ENCODE results near the gene GRIK1.

The GRIK1 gene

GRCh38 chr21:29660047-29660720, 279.6 kb downstream of the GRIK1 start:
- DNase-seq = no peak

DNA sequence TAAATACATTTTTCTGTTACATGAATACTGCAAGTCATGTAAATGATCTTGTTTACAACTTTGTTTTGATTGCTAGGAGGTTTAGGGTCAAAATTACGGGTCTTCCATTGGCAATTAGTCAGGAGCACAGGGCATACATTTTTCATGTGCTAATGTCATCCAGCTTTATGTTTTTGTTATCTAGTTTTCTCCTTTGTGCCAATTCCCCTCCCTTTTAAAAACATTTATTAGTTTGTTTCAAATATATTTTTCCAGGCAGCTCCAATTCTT, 280.9 kb downstream of the GRIK1 start:
- no peak for DNase-seq

DNA sequence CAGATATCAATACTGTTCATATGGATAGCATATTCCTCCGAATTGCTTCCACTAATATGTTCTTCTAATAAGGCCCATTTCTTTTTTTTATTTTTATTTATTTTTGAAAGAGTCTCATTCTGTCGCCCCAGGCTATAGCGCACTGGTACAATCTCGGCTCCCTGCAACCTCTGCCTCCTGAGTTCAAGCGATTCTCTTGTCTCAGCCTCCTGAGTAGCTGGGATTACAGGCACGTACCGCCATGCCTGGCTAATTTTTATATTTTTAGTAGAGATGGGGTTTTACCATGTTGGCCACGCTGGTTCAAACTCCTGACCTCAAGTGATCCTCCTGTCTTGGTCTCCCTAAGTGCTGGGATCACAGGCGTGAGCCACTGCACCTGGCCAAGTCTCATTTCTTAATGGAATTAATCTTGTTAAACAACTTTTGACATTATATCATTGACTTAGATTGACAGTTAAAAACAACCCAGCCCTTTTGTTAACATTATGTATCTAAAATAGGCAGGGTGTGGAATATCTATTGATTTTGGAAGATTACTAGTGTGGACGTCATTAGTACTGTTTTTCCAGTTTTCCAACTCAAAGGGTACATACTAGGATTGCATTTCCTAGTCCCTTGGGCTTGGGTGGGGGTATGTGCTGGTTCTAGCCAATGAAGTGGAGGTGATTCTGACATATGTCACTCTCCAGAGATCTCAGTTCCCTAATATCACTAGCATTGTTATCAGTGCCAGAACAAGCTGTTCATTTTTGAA, 281.4 kb downstream of the GRIK1 start:
- no peak for DNase-seq

DNA sequence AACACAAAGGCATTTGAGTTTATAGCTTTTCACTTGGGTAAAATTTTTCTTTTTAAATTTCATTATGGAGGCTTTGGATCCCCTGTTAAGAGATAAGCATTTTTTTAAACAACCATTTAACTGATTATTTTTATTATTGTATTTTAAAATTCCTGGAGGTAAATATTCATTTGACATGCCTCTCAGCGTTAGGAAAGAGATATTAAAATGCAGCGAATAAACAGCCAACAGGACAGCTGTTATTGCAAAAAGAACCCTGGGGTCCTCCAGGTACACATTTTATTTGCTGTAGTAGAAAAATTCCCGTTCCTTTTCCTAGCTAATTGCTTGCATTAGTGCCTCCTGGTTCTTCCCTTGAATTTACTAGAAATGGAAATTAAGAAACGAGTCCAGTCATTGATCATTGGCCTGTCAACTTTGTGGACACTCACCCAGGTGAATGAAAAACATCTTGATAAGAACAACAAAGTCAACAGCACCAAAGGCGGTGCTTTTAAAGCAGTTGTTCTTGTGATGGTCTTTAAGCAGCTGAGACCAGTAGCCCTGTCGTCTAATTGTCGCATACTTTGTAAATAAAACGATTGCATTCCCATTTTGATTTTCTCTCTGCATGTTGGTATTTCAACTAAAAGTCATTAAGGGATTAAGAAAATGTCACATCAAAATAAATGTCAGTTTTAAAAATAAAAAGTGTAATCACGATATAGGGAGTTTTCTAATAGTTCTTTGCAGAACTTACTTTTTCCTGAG, 282.4 kb downstream of the GRIK1 start:
- no peak for DNase-seq

DNA sequence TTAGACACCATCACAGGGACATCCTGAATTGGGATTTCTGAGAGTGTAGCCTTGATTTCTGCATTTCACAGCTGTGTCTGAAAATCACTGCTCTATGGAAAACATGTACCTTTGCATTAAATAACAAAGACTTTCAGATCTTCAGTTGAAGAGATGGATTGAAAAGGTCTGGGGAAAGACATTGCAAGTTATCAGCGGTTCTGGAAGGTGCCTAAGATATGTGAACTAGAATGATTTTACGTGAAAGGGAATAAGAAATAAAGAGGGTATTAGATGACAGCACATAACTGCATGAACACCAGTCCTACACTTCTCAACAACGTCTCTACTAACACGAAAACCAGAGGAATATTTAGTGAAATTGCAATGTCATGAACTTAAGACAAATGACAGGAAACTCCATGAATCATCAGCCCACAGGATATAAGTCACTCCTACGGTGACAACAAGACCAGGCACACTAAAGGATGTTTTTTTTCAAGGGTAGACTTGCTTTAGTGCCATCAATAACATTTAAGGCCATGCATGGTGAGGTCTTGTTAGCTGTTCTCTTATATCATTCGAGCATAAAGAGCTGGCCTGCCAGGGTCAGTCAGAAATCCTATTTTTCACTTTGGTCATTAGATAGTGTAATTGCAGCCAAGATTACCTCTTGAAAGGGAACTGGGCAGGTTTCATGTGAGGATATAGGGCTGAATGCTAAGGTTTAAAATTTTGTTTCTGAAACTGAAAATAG, 283.1 kb downstream of the GRIK1 start:
- DNase-seq = no peak

- no peak for DNase-seq
These were observed 284.2 kb downstream of the GRIK1 start for GRCh38 chr21:29655577-29655976.

DNA sequence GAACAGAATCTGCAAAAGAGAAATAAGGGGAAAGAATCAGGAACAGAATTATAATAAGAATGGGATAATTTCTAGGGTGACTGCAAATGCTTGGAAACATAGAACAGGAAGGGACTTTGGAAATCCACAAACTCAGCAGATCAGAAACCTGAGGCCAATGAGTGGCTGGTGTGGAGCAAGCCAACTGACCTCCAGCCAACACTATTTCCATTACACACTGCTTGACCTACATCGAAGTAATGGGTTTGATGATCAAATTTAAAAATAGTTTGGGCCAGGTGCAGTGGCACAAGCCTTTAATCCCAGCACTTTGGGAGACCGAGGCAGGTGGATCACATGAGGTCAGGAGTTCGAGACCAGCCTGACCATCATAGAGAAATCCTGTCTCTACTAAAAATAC, 284.9 kb downstream of the GRIK1 start:
- no peak for DNase-seq

GRCh38 chr21:29654203-29654602, 285.6 kb downstream of the GRIK1 start:
- no peak for DNase-seq

DNA sequence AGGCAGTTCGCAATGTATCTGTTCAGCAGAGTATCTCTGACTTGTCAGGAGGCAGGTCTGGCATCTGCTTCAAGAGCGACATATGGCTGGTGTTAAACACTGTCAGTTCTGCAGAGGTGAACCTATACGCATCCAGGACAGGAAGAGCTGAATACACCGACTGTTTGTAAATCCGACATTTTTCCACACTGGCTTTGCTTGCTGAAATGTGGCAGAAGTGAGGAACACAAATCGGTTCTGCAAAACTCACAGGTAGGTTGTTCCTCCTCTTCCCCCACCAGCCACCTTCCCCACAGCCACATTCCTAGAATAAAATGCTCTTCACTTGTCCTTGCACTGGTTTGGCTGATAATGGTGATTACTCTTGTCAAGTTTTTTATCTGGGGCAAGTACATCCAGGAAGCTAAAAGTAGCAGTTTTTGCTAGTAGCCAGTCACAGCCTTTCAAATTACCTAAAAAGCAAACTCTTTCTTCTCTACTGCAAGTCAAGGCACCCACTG, 289.2 kb downstream of the GRIK1 start:
- no peak for DNase-seq

- DNase-seq = no peak
These were observed 290.4 kb downstream of the GRIK1 start for GRCh38 chr21:29649406-29649814.

- no peak for DNase-seq
These were observed 291.0 kb downstream of the GRIK1 start for GRCh38 chr21:29648710-29649240.

DNA sequence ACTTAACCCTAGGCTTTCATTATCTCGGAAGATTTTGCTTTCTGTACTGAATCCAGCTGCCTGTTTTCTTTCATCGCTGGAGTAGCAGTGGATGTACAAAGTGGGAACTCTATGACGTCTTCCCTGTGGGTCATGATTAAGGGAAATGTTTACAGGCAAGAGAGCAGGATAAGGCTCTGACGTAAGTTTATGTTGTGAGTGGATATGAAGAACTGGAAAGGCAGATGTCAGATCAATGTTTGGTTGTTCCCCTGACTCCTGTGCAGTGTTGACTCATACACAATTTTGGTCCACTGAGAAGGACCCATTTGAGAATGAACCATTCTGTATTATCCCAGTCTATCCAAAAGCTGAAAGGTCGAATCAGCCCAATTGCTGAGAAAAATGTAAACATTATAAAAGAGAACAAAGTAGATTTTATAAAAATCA, 292.4 kb downstream of the GRIK1 start:
- no peak for DNase-seq

DNA sequence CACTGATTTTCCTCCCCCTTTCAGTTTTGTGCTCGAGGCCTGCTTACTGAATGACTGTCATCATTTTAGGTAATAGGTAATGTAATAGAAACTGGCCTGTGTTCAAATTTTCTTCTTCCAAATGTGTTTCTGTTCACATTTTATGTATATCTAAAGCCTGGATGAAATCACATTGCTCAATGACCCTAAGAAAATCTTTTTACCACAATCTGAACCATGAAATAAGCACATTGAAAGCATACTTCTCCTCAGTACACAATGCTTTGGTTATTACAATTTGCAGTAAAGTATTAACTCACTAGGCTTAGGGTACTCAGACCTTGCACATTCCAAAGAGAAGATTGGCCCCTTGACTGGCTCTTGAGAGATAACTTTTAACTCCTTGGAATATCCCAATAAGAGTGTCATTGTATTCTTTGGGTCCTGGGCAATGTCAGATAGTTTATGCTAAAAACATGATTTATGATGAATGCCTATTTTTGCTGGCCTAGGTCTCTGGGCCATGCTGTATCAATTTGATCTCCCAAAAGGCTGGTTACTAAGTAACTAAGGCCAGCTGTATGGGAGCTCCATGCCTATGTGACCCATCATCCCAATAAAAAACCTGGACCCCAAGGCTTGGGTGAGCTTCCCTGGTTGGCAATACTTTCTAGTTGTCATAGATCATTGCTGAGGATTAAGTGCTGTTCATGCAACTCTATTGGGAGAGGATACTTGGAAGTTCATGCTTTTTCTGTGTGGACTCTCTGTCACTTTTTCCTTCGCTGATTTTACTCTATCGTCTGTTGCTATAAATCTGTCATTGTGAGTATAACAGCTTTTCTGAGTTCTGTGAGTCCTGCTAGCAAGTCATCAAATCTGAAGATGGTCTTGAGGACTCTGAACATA, 293.9 kb downstream of the GRIK1 start:
- DNase-seq = no peak

DNA sequence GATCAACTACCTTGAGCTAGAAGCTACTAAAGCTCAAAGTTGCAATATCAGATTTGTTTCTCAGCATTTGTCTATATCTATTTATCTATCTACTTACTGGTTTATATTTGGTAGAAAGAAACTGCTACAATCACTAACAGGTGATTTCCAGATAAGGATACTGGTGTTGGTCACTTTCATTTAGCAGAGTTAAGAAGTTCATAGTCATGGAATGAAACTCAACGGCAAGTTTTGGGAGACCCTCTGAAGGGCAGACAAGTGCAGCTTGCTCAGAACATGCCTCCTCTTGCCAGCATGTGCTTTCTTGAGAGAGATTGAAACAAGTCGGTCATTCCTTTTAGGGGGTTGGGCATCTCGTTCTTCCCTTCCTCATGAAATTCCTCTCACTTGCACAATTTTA, 296.5 kb downstream of the GRIK1 start:
- no peak for DNase-seq

DNA sequence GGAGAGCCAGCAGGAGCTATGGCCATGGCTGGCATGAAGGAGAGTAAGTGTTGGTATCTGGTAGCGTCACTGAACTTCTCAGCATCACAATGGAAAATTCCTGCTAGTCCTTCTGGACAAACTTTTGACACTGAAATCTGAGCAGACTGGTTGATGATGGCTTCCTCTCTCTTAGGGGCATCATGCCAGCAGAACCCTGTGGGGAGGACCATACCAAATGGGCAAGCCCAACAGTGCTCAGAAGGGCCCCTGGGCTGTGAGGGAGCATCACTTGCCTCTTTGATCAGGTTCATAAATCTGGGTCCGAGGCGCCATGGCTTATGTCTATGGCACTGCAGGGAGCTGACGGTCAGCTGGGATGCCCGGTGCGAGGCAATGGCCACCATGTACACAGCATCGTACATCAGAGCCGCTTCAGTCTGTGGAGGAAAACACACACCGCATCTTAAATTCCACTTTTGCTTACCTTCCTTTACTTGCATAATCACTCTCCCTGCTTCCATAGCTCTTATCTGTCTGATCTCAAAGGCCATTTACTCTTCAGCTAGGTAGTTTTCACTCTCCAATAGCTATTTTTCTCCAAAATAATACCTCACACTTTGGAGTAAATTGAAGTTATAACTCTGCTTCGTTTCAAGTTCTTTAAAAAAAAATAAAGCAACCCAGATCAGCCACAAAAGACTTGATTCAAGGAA, 297.1 kb downstream of the GRIK1 start:
- DNase-seq = no peak

GRCh38 chr21:29641635-29642550, 297.9 kb downstream of the GRIK1 start:
- DNase-seq = no peak

GRCh38 chr21:29641001-29641634, 298.7 kb downstream of the GRIK1 start:
- no peak for DNase-seq

DNA sequence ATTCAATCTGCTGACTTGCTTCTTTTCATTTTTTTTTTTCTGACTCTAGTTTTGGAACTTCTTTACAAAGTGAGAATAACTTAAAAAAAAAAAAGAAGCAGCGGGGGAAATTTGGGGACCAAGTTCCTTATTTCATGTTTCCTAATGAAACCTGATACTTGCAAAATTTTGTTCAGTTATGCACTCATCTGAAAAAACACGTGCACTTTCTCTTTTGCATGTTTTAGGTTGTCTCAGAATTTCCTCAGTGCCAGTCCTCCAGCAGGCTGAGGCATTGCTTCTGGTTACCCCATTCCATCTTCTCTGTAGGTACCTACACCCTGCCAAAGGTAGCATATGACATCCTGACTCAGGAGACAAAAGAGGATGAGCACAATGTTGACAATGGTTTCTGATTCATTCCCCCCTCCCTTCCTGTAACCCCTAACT, 299.7 kb downstream of the GRIK1 start:
- DNase-seq = no peak

- no peak for DNase-seq
These were observed 300.3 kb downstream of the GRIK1 start for GRCh38 chr21:29639366-29640079.
